ENCODE data around the gene TRERF1.

Gene TRERF1

GRCh38 chr6:42179945-42180313 lies 271.8 kb downstream of the TRERF1 start:
- no peak for TF ChIP-seq CTCF (IDR thresholded peaks at IDR 0.05)

GRCh38 chr6:42179261-42179944 lies 272.3 kb downstream of the TRERF1 start:
- TF ChIP-seq CTCF (IDR thresholded peaks at IDR 0.05) = no peak

GRCh38 chr6:42177514-42178364 lies 274.0 kb downstream of the TRERF1 start:
- no peak for TF ChIP-seq CTCF (IDR thresholded peaks at IDR 0.05)

- TF ChIP-seq CTCF (IDR thresholded peaks at IDR 0.05) = no peak
Measured at GRCh38 chr6:42176981-42177380, 274.7 kb downstream of the TRERF1 start.

- 0 out of 2 replicates have a peak, but pooled peaks have one; percentile 11 for TF ChIP-seq CTCF (IDR thresholded peaks at IDR 0.05)
Measured at GRCh38 chr6:42175860-42176259, 275.9 kb downstream of the TRERF1 start.
